Fibroblast of villous mesenchyme (primary cell): Measurements from ENCODE around the gene F13A1. TPM values are rescaled to one million over a fixed set of nuclear protein-coding genes. Genes with fewer than 3 reads are reported as not detected.
"Not testable (repeated sequence)": the region's sequence is repeated elsewhere in the genome, so short reads cannot be mapped to it uniquely, and the experiment has no call there.

Experiments
- DNase-seq: peaks from one replicate; pipeline ENCODE4 v3.0.0-alpha.2; 2010; ENCODE audit warnings: low read depth
- H3K4me3 ChIP-seq: 2 replicates; pipeline ENCODE4 v1.5.1; 2011; ENCODE audit warnings: low read depth, mild to moderate bottlenecking, low read length
- CTCF ChIP-seq: IDR thresholded peaks from 2 replicates; pipeline ENCODE4 v1.5.1; 2012; ENCODE audit warnings: low read depth, mild to moderate bottlenecking, low read length; ENCODE audit not compliant: insufficient read depth
- total RNA-seq: library from RNA; depleted of rRNA; stranded (reverse); fragments of >200 nt; gene quantifications from 2 replicates; pipeline ENCODE4 v1.2.3, GENCODE V29; 2012

The F13A1 gene
- total RNA-seq, 1 donor = not detected

- TF ChIP-seq CTCF = no peak
- H3K4me3 ChIP-seq = no peak overlapping the region
- no peak for DNase-seq
Observed at GRCh38 chr6:6320901-6321300, 439 bp upstream of the F13A1 start.

- no peak for DNase-seq
- no peak overlapping the region for H3K4me3 ChIP-seq
Observed at GRCh38 chr6:6317825-6318733, 2.4 kb downstream of the F13A1 start.

GRCh38 chr6:6317386-6317785 lies 3.1 kb downstream of the F13A1 start:
- no peak for TF ChIP-seq CTCF
- no peak for DNase-seq
- no peak overlapping the region for H3K4me3 ChIP-seq

More at GRCh38 chr6:6317825-6318733, 2.4 kb downstream of the F13A1 start:
- no peak for TF ChIP-seq CTCF

GRCh38 chr6:6315660-6316059 lies 4.8 kb downstream of the F13A1 start:
- peak; percentile 79 for TF ChIP-seq CTCF
- DNase-seq = peak; percentile 18
- no peak overlapping the region for H3K4me3 ChIP-seq

GRCh38 chr6:6314596-6314995 lies 5.9 kb downstream of the F13A1 start:
- no peak overlapping the region for H3K4me3 ChIP-seq
- DNase-seq = no peak
- TF ChIP-seq CTCF = no peak

GRCh38 chr6:6312901-6313441 lies 7.5 kb downstream of the F13A1 start:
- H3K4me3 ChIP-seq = no peak overlapping the region
- no peak for TF ChIP-seq CTCF
- no peak for DNase-seq

- no peak overlapping the region for H3K4me3 ChIP-seq
- no peak for TF ChIP-seq CTCF
- no peak for DNase-seq
Observed at GRCh38 chr6:6305575-6305974, 14.9 kb downstream of the F13A1 start.

- DNase-seq, H3K4me3 ChIP-seq: not testable (repeated sequence)
Observed at GRCh38 chr6:6300383-6300782, 20.1 kb downstream of the F13A1 start.
